ENCODE data around the gene HLA-E. TPM values are rescaled to one million over a fixed set of nuclear protein-coding genes. Genes with fewer than 3 reads are reported as not detected.

Gene HLA-E
- total and polyA plus RNA-seq, 2 of the 13 experiments (the other 11 are each of a cell fraction or from before 2014, with no cell fraction given): 45.2 to 90.4 TPM

- no peak for TF ChIP-seq ZNF414 (CRISPR knock-in tag; IDR thresholded peaks at IDR 0.05)
- no peak for TF ChIP-seq CERS6 (CRISPR knock-in tag; IDR thresholded peaks at IDR 0.05)
- no peak for TF ChIP-seq ZBTB14 (CRISPR knock-in tag; IDR thresholded peaks at IDR 0.05)
- TF ChIP-seq ZNF256 (CRISPR knock-in tag; conservative IDR thresholded peaks at IDR 0.05): no peak
- no peak for TF ChIP-seq ZNF20 (CRISPR knock-in tag; IDR thresholded peaks at IDR 0.05)
- no peak for TF ChIP-seq CEBPZ (IDR thresholded peaks at IDR 0.05; ENCODE audit: low read length)
- no peak for TF ChIP-seq MEIS2 (CRISPR knock-in tag; IDR thresholded peaks at IDR 0.05)
- TF ChIP-seq KLF6 (CRISPR knock-in tag; IDR thresholded peaks at IDR 0.05): no peak
- TF ChIP-seq GZF1 (CRISPR knock-in tag; IDR thresholded peaks at IDR 0.05): no peak
- TF ChIP-seq ZBTB8A (CRISPR knock-in tag; IDR thresholded peaks at IDR 0.05; ENCODE audit: borderline replicate concordance, low read depth): no peak
- Histone ChIP-seq H3K4me3 (replicated peaks in 1 of 3; ENCODE audit: insufficient read depth in 1 of 3, low read depth in 2 of 3, low read length in 3 of 3) (no peak overlapping the region), H3K4me2 (ENCODE audit: low read depth, low read length) (no peak overlapping the region), H3K4me1 (ENCODE audit: insufficient read depth, low read length) (peaks cover 17% of the 10 kb centered on the region), H3K9me3 (ENCODE audit: low read length) (no peaks in the 10 kb centered on the region), H3K27ac (ENCODE audit: extremely low read length, insufficient read depth, low read length) (no peak overlapping the region), H4K20me1 (ENCODE audit: insufficient read depth, low read length) (no peaks in the 10 kb centered on the region), H3K36me3 (replicated peaks in 1 of 2; ENCODE audit: control insufficient read depth in 1 of 2, insufficient read depth in 2 of 2, low read length in 2 of 2) (peaks cover 1 to 19% of the 10 kb centered on the region in 2 experiments; a peak in 4 of 5 replicates), H3K79me2 (ENCODE audit: insufficient read depth, low read length) (peaks cover 4% of the 10 kb centered on the region), H3K27me3 (ENCODE audit: control insufficient read depth in 1 of 2, insufficient read depth in 2 of 2, low read length in 2 of 2) (no peaks in the 10 kb centered on the region), H3K9ac (ENCODE audit: insufficient read depth, low read depth, low read length) (no peak overlapping the region), H2AFZ (ENCODE audit: low read length) (no peak overlapping the region)
- DNase-seq (ENCODE audit: low spot score): no peak
- 95% methylated on average over 16 of the region's 16 CpGs for WGBS (ENCODE audit: low lambda C conversion rate)
- ChIA-PET CTCF (ENCODE audit: low intra/inter-chr PET ratio, low total read pairs) (no interaction called here), POLR2A (interaction anchor here (1.0 kb wide), 1 partner anchor 49 kb away, joined by 3 read pairs; no protein-coding TSS in a partner anchor)
- intact Hi-C loops (cut with micrococcal nuclease; ENCODE audit: unreplicated experiment): no loop called here
- no peak for ATAC-seq
- BruUV-seq (replicated peaks): no TSS peak
- no peak for FAIRE-seq
- in situ Hi-C loops (cut with HindIII; ENCODE audit: extremely low pct_ligation_motif_present, low pct_unique_long_range_greater_than_20kb): no loop called here
Observed at GRCh38 chr6:30491991-30492952, 3.0 kb downstream of the HLA-E start.
